Caco-2 (cell line): ENCODE results near the gene COIL. TPM values are rescaled to one million over a fixed set of nuclear protein-coding genes. Genes with fewer than 3 reads are reported as not detected.
"Not testable (repeated sequence)": the region's sequence is repeated elsewhere in the genome, so short reads cannot be mapped to it uniquely, and the experiment has no call there.

Experiments used
- BruUV-seq: library from RNA; stranded (reverse); fragments of 400-500 nt; replicated peaks from 2 replicates; lab custom pipeline; 2021; lab: Mats Ljungman, UMichigan
- CTCF ChIA-PET: fragments of 300-600 bp; sonication (Branson Sonifier 250); formaldehyde crosslinking; loops from one replicate; lab custom pipeline; 2022; ENCODE audit warnings: antibody characterized with exemption; lab: Charles Lee
- POLR2A ChIA-PET: fragments of 300-600 bp; sonication (Branson Sonifier 250); formaldehyde crosslinking; loops from one replicate; lab custom pipeline; 2022; ENCODE audit warnings: antibody characterized with exemption; lab: Charles Lee
- DNase-seq, 2 experiments: peaks; one replicate each; pipeline versions ENCODE4 v3.0.0 to v3.0.0-alpha.2; 2020 to 2022
- H3K27me3 ChIP-seq: replicated peaks from 2 replicates; pipeline ENCODE4 v1.6.0; 2011; ENCODE audit warnings: low read length; ENCODE audit not compliant: control insufficient read depth, insufficient read depth
- H3K36me3 ChIP-seq: 2 replicates; pipeline ENCODE4 v1.5.1; 2011; ENCODE audit warnings: low read length; ENCODE audit not compliant: control insufficient read depth, insufficient read depth
- H3K4me1 ChIP-seq: fragments of 250-450 bp; sonication (Bioruptor Pico); 2 replicates; pipeline ENCODE4 v1.5.1; 2020; ENCODE audit warnings: mild to moderate bottlenecking
- H3K4me3 ChIP-seq: 2 replicates; pipeline ENCODE4 v1.5.1; 2011; ENCODE audit warnings: low read depth, mild to moderate bottlenecking, control low read depth, low read length
- H3K9me3 ChIP-seq: fragments of 250-450 bp; sonication (Bioruptor Pico); 2 replicates; pipeline ENCODE4 v1.5.1; 2020; ENCODE audit warnings: mild to moderate bottlenecking, moderate library complexity
- H3K27ac Mint-ChIP-seq: one replicate; pipeline ENCODE4 v1.8.0; 2022; ENCODE audit warnings: mixed read lengths; ENCODE audit not compliant: unreplicated experiment
- H3K27me3 Mint-ChIP-seq: one replicate; pipeline ENCODE4 v1.8.0; 2022; ENCODE audit warnings: mixed read lengths; ENCODE audit not compliant: insufficient read depth, unreplicated experiment
- H3K36me3 Mint-ChIP-seq: one replicate; pipeline ENCODE4 v1.8.0; 2022; ENCODE audit warnings: mild to moderate bottlenecking, mixed read lengths; ENCODE audit not compliant: insufficient read depth, unreplicated experiment
- H3K4me1 Mint-ChIP-seq: one replicate; pipeline ENCODE4 v1.8.0; 2022; ENCODE audit warnings: low read depth, mixed read lengths; ENCODE audit not compliant: unreplicated experiment
- H3K4me3 Mint-ChIP-seq: one replicate; pipeline ENCODE4 v1.8.0; 2022; ENCODE audit warnings: mild to moderate bottlenecking, moderate library complexity, mixed read lengths; ENCODE audit not compliant: unreplicated experiment
- H3K9me3 Mint-ChIP-seq: one replicate; pipeline ENCODE4 v1.8.0; 2022; ENCODE audit warnings: mixed read lengths; ENCODE audit not compliant: unreplicated experiment
- CTCF ChIP-seq, 2 experiments: fragments of 200-600 bp in 1 of 2; IDR thresholded peaks; 1 replicate in 1 of 2; 2 replicates in 1 of 2; pipeline versions ENCODE4 v1.5.1 to v1.8.0; 2011 to 2022; ENCODE audit warnings: antibody characterized with exemption in 1 of 2, control low read depth in 1 of 2, inconsistent platforms in 1 of 2, low read depth in 1 of 2, low read length in 1 of 2, mild to moderate bottlenecking in 1 of 2, moderate library complexity in 1 of 2; ENCODE audit not compliant: insufficient read depth in 1 of 2, severe bottlenecking in 1 of 2, unreplicated experiment in 1 of 2
- intact Hi-C: fragments of 100-400 bp; cut with micrococcal nuclease; formaldehyde crosslinking; loops from one replicate; pipeline ENCODE4 v1.10.0; 2022; ENCODE audit not compliant: unreplicated experiment
- total RNA-seq: library from RNA; stranded (reverse); gene quantifications from 2 replicates; pipeline ENCODE4 v1.2.3, GENCODE V29; 2022

COIL gene
- total RNA-seq, 1 experiment from 2014 or later = 27.0 TPM

- ChIA-PET POLR2A (no interaction called here), CTCF (interaction anchor here (0.5 kb wide), 1 partner anchor 12 kb away, joined by 5 read pairs; the partner anchor contains the start of gene SCPEP1)
- Histone ChIP-seq H3K4me3 (no peak overlapping the region), H3K27me3 (no peaks in the 10 kb centered on the region), H3K36me3 (no peaks in the 10 kb centered on the region), H3K4me1 (peaks cover 28% of the 10 kb centered on the region), H3K9me3 (no peaks in the 10 kb centered on the region)
- BruUV-seq = no TSS peak
- H3K4me3 Mint-ChIP-seq = peak overlapping the region; percentile 68
- H3K9me3 Mint-ChIP-seq = no peaks in the 10 kb centered on the region
- no peak for TF ChIP-seq CTCF (IDR thresholded peaks at IDR 0.05; ENCODE audit: insufficient read depth in 1 of 2, low read depth in 1 of 2, low read length in 1 of 2, severe bottlenecking in 1 of 2, unreplicated experiment in 1 of 2)
- intact Hi-C loops = loop anchor here (10.0 kb wide), 1 partner anchor 118 kb away; the partner anchor contains the start of gene AKAP1
- peaks cover 25% of the 10 kb centered on the region for H3K4me1 Mint-ChIP-seq
- H3K27me3 Mint-ChIP-seq = no peaks in the 10 kb centered on the region
- H3K36me3 Mint-ChIP-seq = peaks cover 10% of the 10 kb centered on the region
- no peak for DNase-seq
- H3K27ac Mint-ChIP-seq = peak overlapping the region; percentile 85
Observed at GRCh38 chr17:56966338-56966737, 5.5 kb upstream of the COIL start.

- Histone ChIP-seq H3K4me3 (peak overlapping the region; percentile 2), H3K4me1 (peaks cover 31% of the 10 kb centered on the region)
- Mint-ChIP-seq H3K36me3 (peaks cover 15% of the 10 kb centered on the region), H3K4me3 (peak overlapping the region; percentile 68), H3K4me1 (peaks cover 25% of the 10 kb centered on the region), H3K27ac (peak overlapping the region; percentile 85)
- BruUV-seq, H3K9me3 ChIP-seq, H3K27me3 Mint-ChIP-seq, POLR2A ChIA-PET, H3K36me3 ChIP-seq, H3K9me3 Mint-ChIP-seq, H3K27me3 ChIP-seq: not testable (repeated sequence)
- intact Hi-C loops = loop anchor here (1.0 to 10.0 kb wide), 2 partner anchors 8 to 119 kb away; partner anchors contain the start of gene AKAP1
- CTCF ChIA-PET = interaction anchor here (0.5 kb wide), 2 partner anchors 12 to 146 kb away, joined by 3 to 5 read pairs; partner anchors contain the start of gene SCPEP1
- DNase-seq = peak; percentile 67 to 82
Observed at GRCh38 chr17:56965681-56966080, 4.8 kb upstream of the COIL start.

GRCh38 chr17:56965241-56965640, 4.4 kb upstream of the COIL start:
- H3K27me3 ChIP-seq, H3K27me3 Mint-ChIP-seq, BruUV-seq, H3K9me3 ChIP-seq, H3K36me3 ChIP-seq, POLR2A ChIA-PET, H3K9me3 Mint-ChIP-seq: not testable (repeated sequence)
- CTCF ChIA-PET = interaction anchor here (0.5 kb wide), 1 partner anchor 145 kb away, joined by 3 read pairs; no protein-coding TSS in a partner anchor
- peak overlapping the region; percentile 2; the same call in 1 of the 2 replicates for H3K4me3 ChIP-seq
- peaks cover 17% of the 10 kb centered on the region for H3K36me3 Mint-ChIP-seq
- peak; percentile 50 to 67 for DNase-seq
- peaks cover 25% of the 10 kb centered on the region for H3K4me1 Mint-ChIP-seq
- H3K4me1 ChIP-seq = peaks cover 31% of the 10 kb centered on the region
- peak overlapping the region; percentile 68 for H3K4me3 Mint-ChIP-seq
- intact Hi-C loops = loop anchor here (1.0 to 10.0 kb wide), 2 partner anchors 8 to 120 kb away; partner anchors contain the start of gene AKAP1
- H3K27ac Mint-ChIP-seq = peak overlapping the region; percentile 85

- ChIA-PET CTCF (no interaction called here), POLR2A (no interaction called here)
- H3K4me3 Mint-ChIP-seq = no peak overlapping the region
- TF ChIP-seq CTCF (IDR thresholded peaks at IDR 0.05; ENCODE audit: insufficient read depth in 1 of 2, low read depth in 1 of 2, low read length in 1 of 2, severe bottlenecking in 1 of 2, unreplicated experiment in 1 of 2) = no peak
- H3K4me1 Mint-ChIP-seq = no peaks in the 10 kb centered on the region
- Histone ChIP-seq H3K27me3 (no peaks in the 10 kb centered on the region), H3K4me1 (peaks cover 10% of the 10 kb centered on the region), H3K36me3 (peaks cover 1% of the 10 kb centered on the region), H3K9me3 (no peaks in the 10 kb centered on the region), H3K4me3 (no peak overlapping the region)
- no TSS peak for BruUV-seq
- H3K27ac Mint-ChIP-seq = no peak overlapping the region
- DNase-seq = no peak
- peaks cover 18% of the 10 kb centered on the region for H3K36me3 Mint-ChIP-seq
- no peaks in the 10 kb centered on the region for H3K9me3 Mint-ChIP-seq
- no peaks in the 10 kb centered on the region for H3K27me3 Mint-ChIP-seq
- intact Hi-C loops = no loop called here
Observed at GRCh38 chr17:56956992-56957391, 3.9 kb downstream of the COIL start.
